ENCODE results near the gene CYP4F2.

DNA sequence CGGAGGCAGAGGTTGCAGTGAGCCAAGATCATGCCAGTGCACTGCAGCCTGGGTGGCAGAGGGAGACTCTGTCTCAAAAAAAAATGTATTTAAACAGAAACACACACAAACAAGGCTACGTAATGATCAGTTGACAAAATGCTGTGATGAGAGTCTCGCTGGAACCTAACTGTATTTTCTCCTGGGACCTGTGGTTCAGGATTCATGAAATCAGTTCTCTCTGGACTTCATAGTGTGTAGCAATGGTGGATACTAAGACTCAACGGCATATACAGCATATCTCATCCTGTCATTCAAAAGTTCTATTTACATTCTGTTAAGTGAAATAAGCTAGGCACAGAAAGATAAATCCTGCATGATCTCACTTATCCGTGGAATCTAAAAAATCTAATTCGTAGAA lies 37.4 kb downstream of the CYP4F2 start:
- TF ChIP-seq ZNF274 (IDR thresholded peaks at IDR 0.05; ENCODE audit: low read depth, low read length) (no peak), SUZ12 (IDR thresholded peaks at IDR 0.05; ENCODE audit: extremely low read depth, insufficient read depth, insufficient read length) (no peak), YY1 (IDR thresholded peaks at IDR 0.05; ENCODE audit: insufficient read depth, insufficient read length) (no peak)

Data from NT2/D1 (cell line).